ENCODE measurements around the gene FUT4.

- TF ChIP-seq POLR2A (IDR thresholded peaks at IDR 0.05), result no peak
- TF ChIP-seq CTCF (IDR thresholded peaks at IDR 0.05), result no peak
These were observed 15.2 kb upstream of the FUT4 start for GRCh38 chr11:94528551-94528950.
